NCI-H2196 treated with DMSO at 0.1 percent for 48 hours (cell line): ENCODE data around the gene NFATC2.

Experiments used
- DNase-seq: peaks from one replicate; lab custom pipeline; 2025; ENCODE audit not compliant: unreplicated experiment; lab: John Stamatoyannopoulos, UW

Gene NFATC2

GRCh38 chr20:51452734-51453365 lies 89.7 kb downstream of the NFATC2 start:
- DNase-seq, result no peak

GRCh38 chr20:51452091-51452613 lies 90.4 kb downstream of the NFATC2 start:
- DNase-seq, result no peak

- no peak for DNase-seq
These were observed 91.0 kb downstream of the NFATC2 start for GRCh38 chr20:51451484-51451883.

- DNase-seq, result no peak
These were observed 91.5 kb downstream of the NFATC2 start for GRCh38 chr20:51450984-51451383.

GRCh38 chr20:51450221-51450712 lies 92.3 kb downstream of the NFATC2 start:
- DNase-seq, result no peak

GRCh38 chr20:51449498-51450220 lies 92.9 kb downstream of the NFATC2 start:
- DNase-seq, result no peak

GRCh38 chr20:51447765-51448148 lies 94.8 kb downstream of the NFATC2 start:
- no peak for DNase-seq

- no peak for DNase-seq
These were observed 95.3 kb downstream of the NFATC2 start for GRCh38 chr20:51447097-51447764.

GRCh38 chr20:51446656-51447055 lies 95.9 kb downstream of the NFATC2 start:
- DNase-seq, result no peak

GRCh38 chr20:51446230-51446629 lies 96.3 kb downstream of the NFATC2 start:
- DNase-seq, result no peak

- DNase-seq, result no peak
These were observed 96.9 kb downstream of the NFATC2 start for GRCh38 chr20:51445591-51445990.

- no peak for DNase-seq
These were observed 97.5 kb downstream of the NFATC2 start for GRCh38 chr20:51444922-51445438.

- DNase-seq, result no peak
These were observed 98.1 kb downstream of the NFATC2 start for GRCh38 chr20:51444467-51444866.

GRCh38 chr20:51442602-51443001 lies 99.9 kb downstream of the NFATC2 start:
- DNase-seq, result no peak

GRCh38 chr20:51440589-51440988 lies 101.9 kb downstream of the NFATC2 start:
- no peak for DNase-seq

- DNase-seq, result no peak
These were observed 103.3 kb downstream of the NFATC2 start for GRCh38 chr20:51439160-51439689.

GRCh38 chr20:51438136-51438535 lies 104.4 kb downstream of the NFATC2 start:
- DNase-seq, result no peak

- DNase-seq, result no peak
These were observed 105.2 kb downstream of the NFATC2 start for GRCh38 chr20:51437182-51437924.

GRCh38 chr20:51434580-51435247 lies 107.8 kb downstream of the NFATC2 start:
- no peak for DNase-seq

- DNase-seq, result no peak
These were observed 108.5 kb downstream of the NFATC2 start for GRCh38 chr20:51434026-51434425.
